PC-9 (cell line): ENCODE measurements around the gene PPP1R9A.

Experiments used
- EZH2 ChIP-seq: fragments of 200-600 bp; sonication (generic); IDR thresholded peaks from 2 replicates; pipeline ENCODE4 v1.8.0; 2017; ENCODE audit warnings: antibody characterized with exemption, low read depth
- TF ChIP-seq, protein P1 (sequence below): fragments of 200-600 bp; sonication (generic); conservative IDR thresholded peaks from 2 replicates; pipeline ENCODE4 v1.6.1; 2017; ENCODE audit warnings: mixed run types, antibody characterized with exemption, mild to moderate bottlenecking, moderate library complexity

DNA sequence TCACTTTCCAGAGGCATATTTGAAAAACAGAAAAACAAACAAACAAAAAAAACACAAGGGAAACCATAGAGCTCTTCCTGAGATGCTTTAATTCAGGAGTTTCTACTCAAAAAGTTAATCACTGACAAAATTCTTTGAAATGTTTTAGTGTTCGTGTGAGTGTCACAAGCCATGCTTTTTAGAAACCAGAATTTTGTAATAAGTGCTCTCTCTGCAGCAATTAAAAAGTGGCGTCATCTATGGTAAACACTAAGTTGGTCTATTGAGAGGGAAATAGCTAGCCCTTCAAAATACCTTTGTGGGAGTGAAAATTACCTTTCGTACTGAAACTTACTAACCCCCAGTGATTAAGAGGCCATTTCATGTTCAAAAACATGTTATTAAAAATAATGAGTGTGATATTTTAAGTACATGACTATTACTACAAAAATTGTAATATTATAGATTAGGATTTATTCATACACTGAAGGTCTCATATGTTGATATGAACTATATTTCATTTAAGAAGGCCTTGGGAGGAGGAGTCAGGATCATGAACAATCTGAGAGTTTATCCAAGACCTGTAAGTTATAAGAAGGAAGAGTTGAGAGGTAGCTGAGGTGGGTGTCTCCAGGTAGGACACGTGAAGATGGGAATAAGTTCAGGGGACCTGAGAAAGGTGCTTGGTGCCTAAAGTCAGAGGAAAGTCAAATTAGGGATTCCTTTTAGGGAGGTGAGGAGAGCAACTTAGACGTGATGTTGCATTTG lies 94.6 kb downstream of the PPP1R9A start:
- TF ChIP-seq, protein P1, sequence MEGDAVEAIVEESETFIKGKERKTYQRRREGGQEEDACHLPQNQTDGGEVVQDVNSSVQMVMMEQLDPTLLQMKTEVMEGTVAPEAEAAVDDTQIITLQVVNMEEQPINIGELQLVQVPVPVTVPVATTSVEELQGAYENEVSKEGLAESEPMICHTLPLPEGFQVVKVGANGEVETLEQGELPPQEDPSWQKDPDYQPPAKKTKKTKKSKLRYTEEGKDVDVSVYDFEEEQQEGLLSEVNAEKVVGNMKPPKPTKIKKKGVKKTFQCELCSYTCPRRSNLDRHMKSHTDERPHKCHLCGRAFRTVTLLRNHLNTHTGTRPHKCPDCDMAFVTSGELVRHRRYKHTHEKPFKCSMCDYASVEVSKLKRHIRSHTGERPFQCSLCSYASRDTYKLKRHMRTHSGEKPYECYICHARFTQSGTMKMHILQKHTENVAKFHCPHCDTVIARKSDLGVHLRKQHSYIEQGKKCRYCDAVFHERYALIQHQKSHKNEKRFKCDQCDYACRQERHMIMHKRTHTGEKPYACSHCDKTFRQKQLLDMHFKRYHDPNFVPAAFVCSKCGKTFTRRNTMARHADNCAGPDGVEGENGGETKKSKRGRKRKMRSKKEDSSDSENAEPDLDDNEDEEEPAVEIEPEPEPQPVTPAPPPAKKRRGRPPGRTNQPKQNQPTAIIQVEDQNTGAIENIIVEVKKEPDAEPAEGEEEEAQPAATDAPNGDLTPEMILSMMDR: no peak
- TF ChIP-seq EZH2: no peak
